ENCODE data around the gene CD79B. TPM values are rescaled to one million over a fixed set of nuclear protein-coding genes. Genes with fewer than 3 reads are reported as not detected.

The CD79B gene
- total and polyA plus RNA-seq, 12 donors, result 0.69 to 4.5 (median 2.2) TPM; not detected in 1

GRCh38 chr17:63954402-63955063, 22.4 kb upstream of the CD79B start:
- Histone ChIP-seq H3K9me3 (replicated peaks in 1 of 3) (no peaks in the 10 kb centered on the region), H3K4me3 (no peak overlapping the region), H3K27me3 (no peaks in the 10 kb centered on the region), H3K36me3 (replicated peaks in 1 of 2) (no peaks in the 10 kb centered on the region), H3K27ac (no peak overlapping the region), H3K4me1 (replicated peaks in 1 of 2) (peaks cover 0 to 5% of the 10 kb centered on the region in 2 donors)
- DNase-seq, result no peak
- TF ChIP-seq POLR2A (IDR thresholded peaks at IDR 0.05) (no peak), CTCF (IDR thresholded peaks at IDR 0.05) (no peak)
- intact Hi-C loops (cut with DNase I), result no loop called here
- 61 to 74% (median 64%) methylated on average over 9 to 11 of the region's 11 CpGs for WGBS, 4 donors

- Histone ChIP-seq H3K27me3 (no peaks in the 10 kb centered on the region), H3K4me3 (no peak overlapping the region), H3K9me3 (replicated peaks in 1 of 3) (no peaks in the 10 kb centered on the region), H3K36me3 (replicated peaks in 1 of 2) (no peaks in the 10 kb centered on the region), H3K4me1 (replicated peaks in 1 of 2) (peaks cover 0 to 2% of the 10 kb centered on the region in 2 donors), H3K27ac (no peak overlapping the region)
- WGBS, 4 donors, result 83 to 91% (median 88%) methylated on average over 16 to 29 of the region's 29 CpGs
- intact Hi-C loops (cut with DNase I), result no loop called here
- no peak for DNase-seq
- TF ChIP-seq POLR2A (IDR thresholded peaks at IDR 0.05) (no peak), CTCF (IDR thresholded peaks at IDR 0.05) (no peak)
Observed at GRCh38 chr17:63950940-63951907, 19.1 kb upstream of the CD79B start.

DNA sequence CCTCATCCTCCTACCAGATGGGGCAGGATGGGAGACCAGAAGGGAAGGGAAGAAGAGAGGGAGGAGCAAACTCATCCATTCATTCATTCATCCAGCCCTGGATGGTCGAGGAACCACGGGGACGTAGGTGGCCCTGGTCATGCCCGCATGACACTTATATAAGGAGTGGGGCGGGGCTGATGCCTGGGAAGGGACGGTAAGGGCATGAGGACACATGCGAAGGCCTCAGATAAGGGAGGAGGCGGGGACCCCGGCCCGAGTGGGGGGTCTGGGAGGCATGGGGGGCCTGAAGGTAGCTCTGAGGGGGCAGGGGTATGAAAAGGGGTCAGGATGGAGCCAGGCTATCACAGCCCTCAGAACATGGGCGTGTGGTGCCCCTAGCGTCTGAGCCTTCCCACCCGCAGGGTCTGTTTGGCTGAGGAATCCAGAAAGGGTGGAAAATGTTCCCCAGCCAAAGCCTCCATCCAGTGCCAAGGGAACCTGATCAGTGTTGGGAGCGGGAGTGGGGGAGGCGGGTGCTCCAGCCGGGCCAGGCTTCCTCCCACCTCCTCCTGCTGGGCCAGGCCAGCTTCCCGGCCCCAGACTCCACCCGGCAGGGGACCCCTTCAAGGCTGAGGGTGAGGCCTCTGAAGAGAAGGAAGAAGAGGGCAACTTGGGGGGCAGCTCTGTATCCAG, 17.6 kb upstream of the CD79B start:
- no peaks in the 10 kb centered on the region for H3K4me1 ChIP-seq (replicated peaks in 1 of 2)
- no peak for DNase-seq
- no peak overlapping the region for H3K4me3 ChIP-seq
- intact Hi-C loops (cut with DNase I), result no loop called here
- H3K36me3 ChIP-seq (replicated peaks in 1 of 2), result no peaks in the 10 kb centered on the region
- no peaks in the 10 kb centered on the region for H3K27me3 ChIP-seq
- no peaks in the 10 kb centered on the region for H3K9me3 ChIP-seq (replicated peaks in 1 of 3)
- H3K27ac ChIP-seq, result no peak overlapping the region
- TF ChIP-seq CTCF (IDR thresholded peaks at IDR 0.05) (no peak), POLR2A (IDR thresholded peaks at IDR 0.05) (no peak)
- whole genome bisulfite sequencing, 4 donors, result 57 to 83% (median 74%) methylated on average over 12 to 18 of the region's 18 CpGs

- DNase-seq, result no peak
- H3K4me3 ChIP-seq, result no peak overlapping the region
- no peaks in the 10 kb centered on the region for H3K36me3 ChIP-seq (replicated peaks in 1 of 2)
- no peaks in the 10 kb centered on the region for H3K9me3 ChIP-seq (replicated peaks in 1 of 3)
- TF ChIP-seq POLR2A (IDR thresholded peaks at IDR 0.05) (no peak), CTCF (IDR thresholded peaks at IDR 0.05) (no peak)
- H3K4me1 ChIP-seq (replicated peaks in 1 of 2), result no peaks in the 10 kb centered on the region
- no peak overlapping the region for H3K27ac ChIP-seq
- intact Hi-C loops (cut with DNase I), result no loop called here
- WGBS, 4 donors, result 85 to 93% (median 93%) methylated on average over 5 to 9 of the region's 9 CpGs; no CpG with 5 or more reads in 1 of the 4 donors
- H3K27me3 ChIP-seq, result no peaks in the 10 kb centered on the region
Observed at GRCh38 chr17:63948521-63948920, 16.4 kb upstream of the CD79B start.
